Endothelial cell of umbilical vein (primary cell): ENCODE measurements around the gene PLEKHG3. TPM values are rescaled to one million over a fixed set of nuclear protein-coding genes. Genes with fewer than 3 reads are reported as not detected.

Experiments used
- BruUV-seq: library from RNA; stranded (reverse); fragments of 400-500 nt; replicated peaks from 2 replicates; lab custom pipeline; 2021; lab: Mats Ljungman, UMichigan
- CTCF ChIA-PET: fragments of 300-600, 350-600 bp; sonication (Branson Sonifier 250); formaldehyde crosslinking; loops from one replicate; lab custom pipeline; 2021; ENCODE audit warnings: antibody characterized with exemption, inconsistent platforms; lab: Charles Lee
- POLR2A ChIA-PET: fragments of 300-600, 350-600 bp; sonication (Branson Sonifier 250); formaldehyde crosslinking; loops from one replicate; lab custom pipeline; 2021; ENCODE audit warnings: antibody characterized with exemption, inconsistent platforms; lab: Charles Lee
- DNase-seq: peaks from one replicate; pipeline ENCODE4 v3.0.0-alpha.2; 2011; ENCODE audit warnings: low read depth, low spot score
- FAIRE-seq: peaks from 2 replicates; lab custom pipeline; 2011; peaks lifted over from hg19 to GRCh38; lab: Jason Lieb, UNC
- H2AFZ ChIP-seq: 2 replicates; pipeline ENCODE4 v1.6.0; 2012; ENCODE audit warnings: low read depth, low read length, control low read depth, inconsistent platforms
- H3K27ac ChIP-seq: 2 replicates; pipeline ENCODE4 v1.5.1; 2011; ENCODE audit warnings: low read depth, mild to moderate bottlenecking, control low read depth, low read length, moderate library complexity; ENCODE audit not compliant: insufficient read depth
- H3K27me3 ChIP-seq, 2 experiments: 2 replicates each; pipeline versions ENCODE4 v1.6.0 to v1.6.1; 2011; ENCODE audit warnings: low read length in 2 of 2, mixed read lengths in 1 of 2; ENCODE audit not compliant: control insufficient read depth in 2 of 2, insufficient read depth in 2 of 2
- H3K36me3 ChIP-seq, 2 experiments: 2 replicates in 1 of 2; 3 replicates in 1 of 2; pipeline ENCODE4 v1.5.1; 2011; ENCODE audit warnings: low read length in 2 of 2, mild to moderate bottlenecking in 1 of 2, moderate library complexity in 1 of 2; ENCODE audit not compliant: control insufficient read depth in 2 of 2, insufficient read depth in 2 of 2; ENCODE audit errors: extremely low read depth in 1 of 2
- H3K4me1 ChIP-seq: 3 replicates; pipeline ENCODE4 v1.5.1; 2011; ENCODE audit warnings: mild to moderate bottlenecking, low read length; ENCODE audit not compliant: control insufficient read depth, insufficient read depth; ENCODE audit errors: extremely low read depth
- H3K4me2 ChIP-seq: 2 replicates; pipeline ENCODE4 v1.6.1; 2011; ENCODE audit warnings: low read length, control low read depth, mixed read lengths; ENCODE audit not compliant: insufficient read depth
- H3K4me3 ChIP-seq, 3 experiments: fragments of 200-600 bp in 1 of 3; sonication (generic), shearing (Covaris generic) in 1 of 3; replicated peaks in 1 of 3; 2 replicates each; pipeline ENCODE4 v1.5.1; 2011 to 2016; ENCODE audit warnings: control low read depth in 3 of 3, low read length in 3 of 3, mild to moderate bottlenecking in 2 of 3, inconsistent platforms in 1 of 3, low read depth in 1 of 3, moderate library complexity in 1 of 3; ENCODE audit not compliant: insufficient read depth in 1 of 3
- H3K79me2 ChIP-seq: 2 replicates; pipeline ENCODE4 v1.6.0; 2012; ENCODE audit warnings: low read length, inconsistent platforms; ENCODE audit not compliant: control insufficient read depth, insufficient read depth
- H3K9ac ChIP-seq: replicated peaks from 2 replicates; pipeline ENCODE3; 2011; ENCODE audit warnings: low read length, control low read depth; ENCODE audit not compliant: insufficient read depth; ENCODE audit errors: extremely low read depth
- H3K9me1 ChIP-seq: replicated peaks from 3 replicates; pipeline ENCODE4 v1.6.0; 2011; ENCODE audit warnings: mild to moderate bottlenecking, low read length; ENCODE audit not compliant: control insufficient read depth, insufficient read depth; ENCODE audit errors: extremely low read depth
- H3K9me3 ChIP-seq: replicated peaks from 2 replicates; pipeline ENCODE4 v1.5.1; 2012; ENCODE audit warnings: low read length, inconsistent platforms; ENCODE audit not compliant: control insufficient read depth, insufficient read depth
- H4K20me1 ChIP-seq: replicated peaks from 2 replicates; pipeline ENCODE3; 2011; ENCODE audit warnings: mild to moderate bottlenecking, low read length; ENCODE audit not compliant: control insufficient read depth, insufficient read depth; ENCODE audit errors: extremely low read depth
- CTCF ChIP-seq, 2 donors: IDR thresholded peaks; 1 replicate in 1 of 2; 2 replicates in 1 of 2; pipeline ENCODE4 v1.5.1; 2011; ENCODE audit warnings: low read length in 2 of 2, mild to moderate bottlenecking in 2 of 2, moderate library complexity in 2 of 2, control low read depth in 1 of 2, inconsistent platforms in 1 of 2, low read depth in 1 of 2; ENCODE audit not compliant: insufficient read depth in 1 of 2; ENCODE audit errors: extremely low read depth in 1 of 2
- EZH2 ChIP-seq: IDR thresholded peaks from 2 replicates; pipeline ENCODE4 v1.6.1; 2012; ENCODE audit warnings: borderline replicate concordance, low read depth, mild to moderate bottlenecking, moderate library complexity, low read length, inconsistent platforms; ENCODE audit not compliant: severe bottlenecking
- FOS ChIP-seq: IDR thresholded peaks from 2 replicates; pipeline ENCODE4 v1.6.1; 2011; ENCODE audit warnings: mild to moderate bottlenecking, low read length, moderate library complexity, borderline replicate concordance; ENCODE audit not compliant: insufficient read depth
- GATA2 ChIP-seq: IDR thresholded peaks from 2 replicates; pipeline ENCODE4 v1.7.0; 2011; ENCODE audit warnings: low read depth, mild to moderate bottlenecking, moderate library complexity, mixed read lengths, low read length; ENCODE audit not compliant: insufficient read length, insufficient read depth
- JUN ChIP-seq: IDR thresholded peaks from 2 replicates; pipeline ENCODE4 v1.6.1; 2011; ENCODE audit warnings: borderline replicate concordance, low read depth; ENCODE audit not compliant: insufficient read length, insufficient read depth
- MAX ChIP-seq: IDR thresholded peaks from 2 replicates; pipeline ENCODE4 v1.6.1; 2011; ENCODE audit not compliant: insufficient read depth, insufficient read length
- MYC ChIP-seq: IDR thresholded peaks from one replicate; pipeline ENCODE4 v1.6.1; 2011; ENCODE audit warnings: mild to moderate bottlenecking, low read depth, low read length
- POLR2A ChIP-seq: IDR thresholded peaks from 2 replicates; pipeline ENCODE4 v1.6.1; 2012; ENCODE audit warnings: low read depth, mild to moderate bottlenecking, control low read depth, low read length
- POLR2AphosphoS5 ChIP-seq: IDR thresholded peaks from 2 replicates; pipeline ENCODE4 v1.6.1; 2012; ENCODE audit warnings: low read depth, mild to moderate bottlenecking, control low read depth, low read length, moderate library complexity; ENCODE audit not compliant: insufficient read depth
- dilution Hi-C: fragments of 300-500 bp; cut with MboI; formaldehyde crosslinking; loops from one replicate; pipeline ENCODE4 v1.15.0; 2019; ENCODE audit warnings: low sequenced_read_pairs; ENCODE audit not compliant: extremely low pct_ligation_motif_present
- intact Hi-C: fragments of 100-400 bp; cut with micrococcal nuclease; formaldehyde crosslinking; loops from one replicate; pipeline ENCODE4 v1.10.0; 2022
- polyA plus RNA-seq, 4 experiments: library from polyadenylated mRNA; depleted of rRNA in 3 of 4; stranded (reverse) in 3 of 4; unstranded in 1 of 4; fragments of >200 nt; gene quantifications; 2 replicates each; pipeline versions ENCODE4 v1.2.1 to v1.2.3, GENCODE V29; 2011 to 2012; ENCODE audit warnings: missing spikeins in 1 of 4
- total RNA-seq: library from RNA; stranded (reverse); gene quantifications from 2 replicates; pipeline ENCODE4 v1.2.3, GENCODE V29; 2021

Gene PLEKHG3
- total and polyA plus RNA-seq, 2 donors (not counting 3 experiments of a cell fraction or from before 2014, with no cell fraction given), result 6.6 to 8.0 TPM

- Histone ChIP-seq H3K27me3 (peaks cover 0 to 4% of the 10 kb centered on the region in 2 experiments), H3K9ac (no peak overlapping the region), H3K36me3 (no peaks in the 10 kb centered on the region), H4K20me1 (no peaks in the 10 kb centered on the region), H3K4me1 (no peaks in the 10 kb centered on the region), H3K4me2 (no peak overlapping the region), H3K4me3 (no peak overlapping the region), H3K27ac (no peak overlapping the region), H3K9me1 (no peaks in the 10 kb centered on the region), H2AFZ (no peak overlapping the region), H3K9me3 (no peaks in the 10 kb centered on the region), H3K79me2 (no peaks in the 10 kb centered on the region)
- DNase-seq (no peak), FAIRE-seq (no peak)
- ChIA-PET POLR2A (no interaction called here), CTCF (interaction anchor here (0.9 to 1.7 kb wide), 5 partner anchors 21 to 191 kb away, joined by 3 to 4 read pairs (median 3); partner anchors contain the start of gene FNTB)
- dilution Hi-C loops, result no loop called here
- BruUV-seq, result no TSS peak
- TF ChIP-seq MAX (no peak), GATA2 (no peak), JUN (no peak), EZH2 (no peak), MYC (no peak), POLR2AphosphoS5 (no peak), POLR2A (no peak), CTCF (IDR thresholded peaks at IDR 0.05; ENCODE audit: extremely low read depth in 1 of 2, insufficient read depth in 1 of 2, low read depth in 1 of 2, low read length in 2 of 2) (no peak), FOS (no peak)
- intact Hi-C loops, result no loop called here
These were observed 91.7 kb downstream of the PLEKHG3 start for GRCh38 chr14:64795921-64796320.
